ENCODE results near the gene ATXN1.
A peak's percentile ranks its signal among the peaks of the same experiment; 100 is the strongest.

ATXN1 gene

DNA sequence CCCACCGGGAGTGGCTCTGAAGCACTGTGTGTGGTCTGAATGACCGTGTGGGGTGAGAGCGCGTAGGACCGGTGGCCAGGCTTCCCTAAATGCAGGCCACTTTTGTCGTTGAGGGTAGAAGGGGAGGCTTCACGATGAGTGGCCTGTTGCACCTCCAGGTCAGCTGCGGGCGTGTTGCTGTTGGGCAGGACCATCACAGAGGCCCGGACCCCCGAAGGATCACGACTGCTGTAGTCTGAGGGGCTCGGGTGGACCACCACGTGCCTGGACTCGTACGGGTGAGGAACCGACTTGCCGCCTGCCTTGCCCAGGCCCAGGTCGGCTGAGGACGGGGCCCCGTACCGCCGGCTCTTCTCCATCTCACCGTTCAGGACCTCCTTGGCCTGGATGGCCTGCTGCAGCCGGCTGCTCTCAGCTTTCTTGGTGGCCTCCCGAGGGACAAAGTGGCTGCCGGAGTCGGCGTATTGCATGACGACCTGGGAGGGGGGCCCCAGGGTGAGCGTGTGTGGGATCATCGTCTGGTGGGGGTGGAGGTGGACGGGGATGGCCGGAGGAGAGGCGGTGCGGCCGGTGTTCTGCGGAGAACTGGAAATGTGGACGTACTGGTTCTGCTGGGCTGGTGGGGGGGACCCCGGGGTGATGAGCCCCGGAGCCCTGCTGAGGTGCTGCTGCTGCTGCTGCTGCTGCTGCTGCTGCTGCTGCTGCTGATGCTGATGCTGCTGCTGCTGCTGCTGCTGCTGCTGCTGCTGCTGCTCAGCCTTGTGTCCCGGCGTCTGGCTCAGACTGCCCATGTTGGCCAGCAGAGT lies 434.1 kb downstream of the ATXN1 start:
- Histone ChIP-seq H3K27ac (ENCODE audit: low read depth, low read length) (no peak overlapping the region), H3K23ac (ENCODE audit: low read length) (no peak overlapping the region), H4K5ac (ENCODE audit: low read length) (no peak overlapping the region), H3K4me3 (ENCODE audit: low read length) (no peak overlapping the region), H2AK5ac (ENCODE audit: low read length) (no peak overlapping the region), H3K79me2 (ENCODE audit: control insufficient read depth, insufficient read depth, low read length) (no peaks in the 10 kb centered on the region), H3K56ac (ENCODE audit: low read length) (no peak overlapping the region), H3K4me1 (ENCODE audit: control insufficient read depth, low read depth, low read length) (peaks cover 8% of the 10 kb centered on the region), H3K4me2 (ENCODE audit: low read length) (no peak overlapping the region), H3K9ac (ENCODE audit: low read length) (no peak overlapping the region), H2BK5ac (ENCODE audit: low read length) (no peak overlapping the region), H2BK120ac (ENCODE audit: low read depth, low read length) (no peak overlapping the region), H4K8ac (ENCODE audit: low read depth, low read length) (no peak overlapping the region), H3K27me3 (ENCODE audit: insufficient read depth, low read length, poor library complexity) (no peaks in the 10 kb centered on the region), H3K18ac (ENCODE audit: low read length) (no peak overlapping the region), H2BK15ac (replicated peaks; ENCODE audit: low read depth) (no peak overlapping the region), H3K36me3 (ENCODE audit: control insufficient read depth, insufficient read depth, low read length) (no peaks in the 10 kb centered on the region), H3K4ac (ENCODE audit: low read depth, low read length) (no peak overlapping the region), H3K79me1 (ENCODE audit: low read length) (no peaks in the 10 kb centered on the region)
- DNase-seq = no peak
- no CpG with 5 or more reads among the region's 43 CpGs for WGBS (ENCODE audit: extremely low coverage, insufficient coverage, low lambda C conversion rate)

DNA sequence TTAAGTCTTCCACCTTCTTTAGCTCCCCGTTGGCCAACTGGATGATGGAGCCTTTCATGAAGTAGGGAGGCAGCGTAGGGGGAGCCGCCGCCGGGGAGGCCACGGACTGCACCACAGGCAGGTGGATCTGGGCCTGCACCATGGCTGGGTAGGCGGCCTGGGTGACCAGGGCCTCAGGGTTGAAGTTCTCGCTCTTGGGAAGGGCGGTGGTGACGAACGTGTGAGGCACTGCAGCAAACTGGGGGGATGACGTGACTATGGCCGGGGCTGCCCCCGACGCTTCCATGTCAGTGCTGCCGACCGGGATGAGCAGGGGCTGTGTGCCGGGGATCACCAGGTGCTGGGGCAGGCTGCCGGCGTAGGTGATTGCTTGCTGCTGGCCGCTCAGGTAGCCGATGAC lies 434.7 kb downstream of the ATXN1 start:
- Histone ChIP-seq H4K8ac (ENCODE audit: low read depth, low read length) (no peak overlapping the region), H3K27me3 (ENCODE audit: insufficient read depth, low read length, poor library complexity) (no peaks in the 10 kb centered on the region), H3K56ac (ENCODE audit: low read length) (no peak overlapping the region), H2BK5ac (ENCODE audit: low read length) (no peak overlapping the region), H3K4me1 (ENCODE audit: control insufficient read depth, low read depth, low read length) (peaks cover 4% of the 10 kb centered on the region), H3K79me1 (ENCODE audit: low read length) (no peaks in the 10 kb centered on the region), H3K27ac (ENCODE audit: low read depth, low read length) (no peak overlapping the region), H3K23ac (ENCODE audit: low read length) (no peak overlapping the region), H3K4me3 (ENCODE audit: low read length) (no peak overlapping the region), H3K18ac (ENCODE audit: low read length) (no peak overlapping the region), H2BK15ac (replicated peaks; ENCODE audit: low read depth) (no peak overlapping the region), H3K4ac (ENCODE audit: low read depth, low read length) (no peak overlapping the region), H2BK120ac (ENCODE audit: low read depth, low read length) (no peak overlapping the region), H4K5ac (ENCODE audit: low read length) (no peak overlapping the region), H3K79me2 (ENCODE audit: control insufficient read depth, insufficient read depth, low read length) (no peaks in the 10 kb centered on the region), H3K4me2 (ENCODE audit: low read length) (no peak overlapping the region), H3K36me3 (ENCODE audit: control insufficient read depth, insufficient read depth, low read length) (no peaks in the 10 kb centered on the region), H3K9ac (ENCODE audit: low read length) (no peak overlapping the region), H2AK5ac (ENCODE audit: low read length) (no peak overlapping the region)
- no peak for DNase-seq
- no CpG with 5 or more reads among the region's 22 CpGs for WGBS (ENCODE audit: extremely low coverage, insufficient coverage, low lambda C conversion rate)

DNA sequence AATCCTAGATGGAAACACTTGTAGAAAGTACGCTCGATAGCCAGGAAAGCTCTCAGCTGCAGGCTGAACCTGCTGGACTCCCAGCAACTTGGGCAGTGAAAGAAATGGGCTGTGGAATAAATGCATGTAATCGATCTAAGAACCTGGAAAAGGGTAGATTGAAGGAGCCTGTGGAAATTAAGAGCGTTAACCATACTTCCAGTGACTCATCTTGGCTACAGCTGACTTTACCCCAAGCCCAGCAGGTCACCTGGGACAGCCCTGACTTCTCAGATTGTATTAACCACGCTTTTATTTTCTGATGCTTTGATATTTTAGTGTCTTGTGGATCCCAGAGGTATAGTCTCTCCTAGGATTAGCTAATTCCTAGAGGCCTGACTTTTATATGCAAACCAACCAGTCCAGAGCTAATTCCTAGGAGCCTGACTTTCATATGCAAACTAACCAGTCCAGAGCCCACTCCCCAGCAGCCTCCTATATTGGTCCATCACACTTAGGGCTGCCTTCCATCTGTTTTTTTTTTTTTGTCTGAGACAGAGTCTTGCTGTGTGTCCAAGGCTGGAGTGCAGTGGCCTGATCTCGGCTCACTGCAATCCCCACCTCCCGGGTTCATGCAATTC lies 436.5 kb downstream of the ATXN1 start:
- H4K8ac ChIP-seq (ENCODE audit: low read depth, low read length) = no peak overlapping the region
- H3K27ac ChIP-seq (ENCODE audit: low read depth, low read length) = no peak overlapping the region
- no peak overlapping the region for H4K5ac ChIP-seq (ENCODE audit: low read length)
- H3K27me3 ChIP-seq (ENCODE audit: insufficient read depth, low read length, poor library complexity) = no peaks in the 10 kb centered on the region
- no peak overlapping the region for H3K23ac ChIP-seq (ENCODE audit: low read length)
- no peaks in the 10 kb centered on the region for H3K79me2 ChIP-seq (ENCODE audit: control insufficient read depth, insufficient read depth, low read length)
- H2BK15ac ChIP-seq (replicated peaks; ENCODE audit: low read depth) = no peak overlapping the region
- H3K18ac ChIP-seq (ENCODE audit: low read length) = no peak overlapping the region
- no peak overlapping the region for H3K4ac ChIP-seq (ENCODE audit: low read depth, low read length)
- WGBS (ENCODE audit: extremely low coverage, insufficient coverage, low lambda C conversion rate) = no CpG with 5 or more reads among the region's 7 CpGs
- H3K4me1 ChIP-seq (ENCODE audit: control insufficient read depth, low read depth, low read length) = peaks cover 13% of the 10 kb centered on the region
- H3K9ac ChIP-seq (ENCODE audit: low read length) = no peak overlapping the region
- no peak overlapping the region for H3K4me2 ChIP-seq (ENCODE audit: low read length)
- no peaks in the 10 kb centered on the region for H3K36me3 ChIP-seq (ENCODE audit: control insufficient read depth, insufficient read depth, low read length)
- no peak overlapping the region for H3K56ac ChIP-seq (ENCODE audit: low read length)
- no peak overlapping the region for H2BK120ac ChIP-seq (ENCODE audit: low read depth, low read length)
- peak; percentile 27 for DNase-seq
- no peak overlapping the region for H2AK5ac ChIP-seq (ENCODE audit: low read length)
- no peak overlapping the region for H2BK5ac ChIP-seq (ENCODE audit: low read length)
- no peaks in the 10 kb centered on the region for H3K79me1 ChIP-seq (ENCODE audit: low read length)
- no peak overlapping the region for H3K4me3 ChIP-seq (ENCODE audit: low read length)

DNA sequence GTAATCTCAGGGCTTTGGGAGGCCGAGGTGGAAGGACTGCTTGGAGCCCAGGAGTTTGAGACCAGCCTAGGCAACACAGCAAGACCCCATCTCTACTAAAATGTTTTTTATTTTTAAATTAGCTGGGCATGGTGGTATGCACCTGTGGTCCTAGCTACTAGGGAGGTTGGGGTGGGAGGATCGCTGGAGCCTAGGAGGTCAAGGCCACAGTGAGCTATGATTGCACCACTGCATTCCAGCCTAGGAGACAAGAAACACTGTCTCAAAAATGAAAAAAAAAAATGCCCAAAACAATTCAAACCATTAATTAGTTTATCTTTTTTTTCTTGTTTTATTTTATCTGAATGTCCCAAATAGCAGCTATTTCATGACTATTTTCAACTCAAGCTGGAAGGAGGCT lies 437.1 kb downstream of the ATXN1 start:
- H3K56ac ChIP-seq (ENCODE audit: low read length) = no peak overlapping the region
- no CpG with 5 or more reads among the region's 2 CpGs for WGBS (ENCODE audit: extremely low coverage, insufficient coverage, low lambda C conversion rate)
- H3K36me3 ChIP-seq (ENCODE audit: control insufficient read depth, insufficient read depth, low read length) = no peaks in the 10 kb centered on the region
- peak overlapping the region; percentile 12 for H3K18ac ChIP-seq (ENCODE audit: low read length)
- no peak overlapping the region for H4K8ac ChIP-seq (ENCODE audit: low read depth, low read length)
- no peak overlapping the region for H2AK5ac ChIP-seq (ENCODE audit: low read length)
- no peak overlapping the region for H3K4ac ChIP-seq (ENCODE audit: low read depth, low read length)
- no peak overlapping the region for H3K9ac ChIP-seq (ENCODE audit: low read length)
- H4K5ac ChIP-seq (ENCODE audit: low read length) = no peak overlapping the region
- no peaks in the 10 kb centered on the region for H3K27me3 ChIP-seq (ENCODE audit: insufficient read depth, low read length, poor library complexity)
- no peak overlapping the region for H2BK15ac ChIP-seq (replicated peaks; ENCODE audit: low read depth)
- H3K27ac ChIP-seq (ENCODE audit: low read depth, low read length) = no peak overlapping the region
- H2BK5ac ChIP-seq (ENCODE audit: low read length) = no peak overlapping the region
- no peak overlapping the region for H3K23ac ChIP-seq (ENCODE audit: low read length)
- H3K4me1 ChIP-seq (ENCODE audit: control insufficient read depth, low read depth, low read length) = peaks cover 14% of the 10 kb centered on the region
- no peaks in the 10 kb centered on the region for H3K79me2 ChIP-seq (ENCODE audit: control insufficient read depth, insufficient read depth, low read length)
- H3K4me2 ChIP-seq (ENCODE audit: low read length) = no peak overlapping the region
- no peak overlapping the region for H3K4me3 ChIP-seq (ENCODE audit: low read length)
- H3K79me1 ChIP-seq (ENCODE audit: low read length) = no peaks in the 10 kb centered on the region
- no peak overlapping the region for H2BK120ac ChIP-seq (ENCODE audit: low read depth, low read length)
- no peak for DNase-seq

DNA sequence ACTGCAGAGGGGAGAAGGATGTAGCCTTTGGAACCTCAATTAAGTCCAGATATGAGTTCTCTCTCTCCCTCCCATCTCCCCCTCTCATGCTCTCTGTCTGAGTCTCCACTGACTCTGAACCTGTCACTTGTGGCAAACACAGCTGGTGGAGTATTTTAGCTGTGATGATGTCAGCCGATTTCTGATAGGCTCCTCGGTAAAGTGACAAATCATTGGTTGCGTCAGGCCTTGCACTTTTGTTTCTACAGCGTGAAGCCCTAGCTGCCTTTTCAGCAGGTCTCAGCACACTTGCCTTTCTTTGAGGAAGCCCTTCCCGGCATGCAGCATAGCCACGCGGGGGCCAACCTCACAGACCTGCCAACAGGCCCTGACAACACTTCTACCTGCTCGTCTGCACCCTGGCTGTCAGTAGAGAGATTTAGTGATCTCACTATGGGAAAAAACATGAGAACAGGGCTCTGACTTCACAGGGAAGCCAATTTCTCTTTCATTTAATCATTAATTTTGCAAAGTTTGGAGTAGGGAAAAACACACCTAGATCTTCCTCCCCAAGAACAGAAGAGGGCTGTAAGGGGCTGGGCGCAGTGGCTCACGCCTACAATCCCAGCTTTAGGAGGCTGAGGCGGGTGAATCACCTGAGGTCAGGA lies 438.5 kb downstream of the ATXN1 start:
- Histone ChIP-seq H3K4ac (ENCODE audit: low read depth, low read length) (no peak overlapping the region), H2BK15ac (replicated peaks; ENCODE audit: low read depth) (no peak overlapping the region), H3K27ac (ENCODE audit: low read depth, low read length) (no peak overlapping the region), H2AK5ac (ENCODE audit: low read length) (no peak overlapping the region), H3K79me2 (ENCODE audit: control insufficient read depth, insufficient read depth, low read length) (no peaks in the 10 kb centered on the region), H2BK5ac (ENCODE audit: low read length) (no peak overlapping the region), H3K4me3 (ENCODE audit: low read length) (no peak overlapping the region), H3K9ac (ENCODE audit: low read length) (no peak overlapping the region), H3K18ac (ENCODE audit: low read length) (no peak overlapping the region), H3K27me3 (ENCODE audit: insufficient read depth, low read length, poor library complexity) (no peaks in the 10 kb centered on the region), H3K79me1 (ENCODE audit: low read length) (no peaks in the 10 kb centered on the region), H3K23ac (ENCODE audit: low read length) (no peak overlapping the region), H3K56ac (ENCODE audit: low read length) (no peak overlapping the region), H3K4me1 (ENCODE audit: control insufficient read depth, low read depth, low read length) (peaks cover 14% of the 10 kb centered on the region), H4K8ac (ENCODE audit: low read depth, low read length) (no peak overlapping the region), H3K4me2 (ENCODE audit: low read length) (no peak overlapping the region), H4K5ac (ENCODE audit: low read length) (no peak overlapping the region), H2BK120ac (ENCODE audit: low read depth, low read length) (no peak overlapping the region), H3K36me3 (ENCODE audit: control insufficient read depth, insufficient read depth, low read length) (no peaks in the 10 kb centered on the region)
- DNase-seq = peak; percentile 87
- no CpG with 5 or more reads among the region's 11 CpGs for WGBS (ENCODE audit: extremely low coverage, insufficient coverage, low lambda C conversion rate)
